Panc1 (cell line): ENCODE measurements around the gene HCN3. TPM values are rescaled to one million over a fixed set of nuclear protein-coding genes. Genes with fewer than 3 reads are reported as not detected.

Source experiments
- ATAC-seq: fragments of 200-7000 bp; cut with Tn5 transposase; 2 replicates; pipeline ENCODE4 v1.9.1; 2020; ENCODE audit warnings: mild to moderate bottlenecking, moderate library complexity
- BruUV-seq: library from RNA; stranded (reverse); fragments of 400-500 nt; replicated peaks from 2 replicates; lab custom pipeline; 2021; lab: Mats Ljungman, UMichigan
- CTCF ChIA-PET: fragments of 300-600 bp; sonication (Branson Sonifier 250); formaldehyde crosslinking; loops from one replicate; lab custom pipeline; 2022; ENCODE audit warnings: antibody characterized with exemption; lab: Charles Lee
- POLR2A ChIA-PET: fragments of 300-600 bp; sonication (Branson Sonifier 250); formaldehyde crosslinking; loops from one replicate; lab custom pipeline; 2022; ENCODE audit warnings: antibody characterized with exemption; lab: Charles Lee
- DNase-seq: peaks from one replicate; pipeline ENCODE4 v3.0.0-alpha.2; 2010; ENCODE audit warnings: low read depth, low spot score
- H3K27ac ChIP-seq: 2 replicates; pipeline ENCODE4 v1.5.1; 2011; ENCODE audit warnings: mild to moderate bottlenecking, low read length, inconsistent platforms
- H3K27me3 ChIP-seq: fragments of 200-500 bp; sonication (Bioruptor generic); 2 replicates; pipeline ENCODE4 v1.6.0; 2014; ENCODE audit warnings: low read length, inconsistent platforms; ENCODE audit not compliant: control insufficient read depth, insufficient read depth
- H3K36me3 ChIP-seq: fragments of 200-500 bp; sonication (Bioruptor generic); 2 replicates; pipeline ENCODE4 v1.5.1; 2014; ENCODE audit warnings: inconsistent platforms, mild to moderate bottlenecking, low read length, moderate library complexity; ENCODE audit not compliant: control insufficient read depth, insufficient read depth
- H3K4me1 ChIP-seq: 2 replicates; pipeline ENCODE4 v1.5.1; 2011; ENCODE audit warnings: inconsistent platforms, mild to moderate bottlenecking, low read length, moderate library complexity; ENCODE audit not compliant: control insufficient read depth, insufficient read depth
- H3K4me3 ChIP-seq, 2 experiments: 2 replicates each; pipeline ENCODE4 v1.5.1; 2011 to 2012; ENCODE audit warnings: low read depth in 2 of 2, low read length in 2 of 2, mild to moderate bottlenecking in 2 of 2, inconsistent platforms in 1 of 2, moderate library complexity in 1 of 2
- H3K9me3 ChIP-seq: fragments of 200-500 bp; sonication (Bioruptor generic); 2 replicates; pipeline ENCODE4 v1.5.1; 2014; ENCODE audit warnings: low read depth, mild to moderate bottlenecking, inconsistent platforms, low read length, moderate library complexity; ENCODE audit not compliant: control insufficient read depth, insufficient read depth
- POLR2AphosphoS5 ChIP-seq: IDR thresholded peaks from 2 replicates; pipeline ENCODE4 v1.6.1; 2012; ENCODE audit warnings: mild to moderate bottlenecking, low read depth, low read length, moderate library complexity
- SIN3A ChIP-seq: IDR thresholded peaks from 2 replicates; pipeline ENCODE4 v1.6.1; 2012; ENCODE audit warnings: low read depth, mild to moderate bottlenecking, low read length, moderate library complexity, borderline replicate concordance; ENCODE audit not compliant: insufficient read depth
- TCF7L2 ChIP-seq: IDR thresholded peaks from 2 replicates; pipeline ENCODE4 v1.6.1; 2011; ENCODE audit warnings: mild to moderate bottlenecking, low read depth, low read length, inconsistent platforms
- in situ Hi-C: cut with HindIII; loops from 2 replicates; pipeline ENCODE4 v1.10.0; 2016; ENCODE audit warnings: low sequenced_read_pairs, low pct_unique_long_range_greater_than_20kb
- intact Hi-C: fragments of 100-400 bp; cut with micrococcal nuclease; formaldehyde crosslinking; loops from one replicate; pipeline ENCODE4 v1.10.0; 2022; ENCODE audit not compliant: unreplicated experiment
- total RNA-seq: library from RNA; stranded (reverse); gene quantifications from one replicate; pipeline ENCODE4 v1.2.1, GENCODE V29; 2021; ENCODE audit not compliant: unreplicated experiment
- TF ChIP-seq, protein P1 (sequence below), 2 experiments: IDR thresholded peaks; 2 replicates each; pipeline ENCODE4 v1.6.1; 2011 to 2012; ENCODE audit warnings: low read depth in 2 of 2, control low read depth in 1 of 2, low read length in 1 of 2, mild to moderate bottlenecking in 1 of 2, moderate library complexity in 1 of 2; ENCODE audit not compliant: insufficient read depth in 1 of 2
- TF ChIP-seq, protein P2 (sequence below): fragments of 450-650 bp; IDR thresholded peaks from 2 replicates; pipeline ENCODE4 v1.5.1; 2017; ENCODE audit warnings: mild to moderate bottlenecking

Gene HCN3
- total RNA-seq, 1 experiment from 2014 or later = 7.8 TPM

DNA sequence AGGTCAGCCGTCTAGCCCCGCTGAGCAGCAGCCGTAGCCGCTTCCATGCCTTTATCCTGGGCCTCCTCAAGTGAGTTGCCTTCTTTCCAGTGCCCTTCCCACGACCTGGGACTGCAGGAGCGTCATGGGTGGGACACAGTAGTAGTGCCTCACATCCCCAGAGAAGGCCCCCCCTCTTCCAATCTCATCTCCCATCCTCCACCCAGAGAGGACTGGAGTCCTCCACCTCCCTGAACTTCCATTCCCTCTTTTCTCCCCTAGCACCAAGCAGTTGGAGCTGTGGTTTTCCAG, 48.3 kb downstream of the HCN3 start:
- no peaks in the 10 kb centered on the region; the same call in none of the 2 replicates for H3K36me3 ChIP-seq
- CTCF ChIA-PET = no interaction called here
- ATAC-seq = no peak
- H3K27me3 ChIP-seq = no peaks in the 10 kb centered on the region
- H3K9me3 ChIP-seq = no peaks in the 10 kb centered on the region
- intact Hi-C loops = no loop called here
- no peak for DNase-seq
- peak overlapping the region; percentile 95 for H3K27ac ChIP-seq
- peak overlapping the region; percentile 92 to 96 for H3K4me3 ChIP-seq
- TF ChIP-seq TCF7L2 (no peak), SIN3A (no peak), POLR2AphosphoS5 (no peak)
- TF ChIP-seq, protein P1, sequence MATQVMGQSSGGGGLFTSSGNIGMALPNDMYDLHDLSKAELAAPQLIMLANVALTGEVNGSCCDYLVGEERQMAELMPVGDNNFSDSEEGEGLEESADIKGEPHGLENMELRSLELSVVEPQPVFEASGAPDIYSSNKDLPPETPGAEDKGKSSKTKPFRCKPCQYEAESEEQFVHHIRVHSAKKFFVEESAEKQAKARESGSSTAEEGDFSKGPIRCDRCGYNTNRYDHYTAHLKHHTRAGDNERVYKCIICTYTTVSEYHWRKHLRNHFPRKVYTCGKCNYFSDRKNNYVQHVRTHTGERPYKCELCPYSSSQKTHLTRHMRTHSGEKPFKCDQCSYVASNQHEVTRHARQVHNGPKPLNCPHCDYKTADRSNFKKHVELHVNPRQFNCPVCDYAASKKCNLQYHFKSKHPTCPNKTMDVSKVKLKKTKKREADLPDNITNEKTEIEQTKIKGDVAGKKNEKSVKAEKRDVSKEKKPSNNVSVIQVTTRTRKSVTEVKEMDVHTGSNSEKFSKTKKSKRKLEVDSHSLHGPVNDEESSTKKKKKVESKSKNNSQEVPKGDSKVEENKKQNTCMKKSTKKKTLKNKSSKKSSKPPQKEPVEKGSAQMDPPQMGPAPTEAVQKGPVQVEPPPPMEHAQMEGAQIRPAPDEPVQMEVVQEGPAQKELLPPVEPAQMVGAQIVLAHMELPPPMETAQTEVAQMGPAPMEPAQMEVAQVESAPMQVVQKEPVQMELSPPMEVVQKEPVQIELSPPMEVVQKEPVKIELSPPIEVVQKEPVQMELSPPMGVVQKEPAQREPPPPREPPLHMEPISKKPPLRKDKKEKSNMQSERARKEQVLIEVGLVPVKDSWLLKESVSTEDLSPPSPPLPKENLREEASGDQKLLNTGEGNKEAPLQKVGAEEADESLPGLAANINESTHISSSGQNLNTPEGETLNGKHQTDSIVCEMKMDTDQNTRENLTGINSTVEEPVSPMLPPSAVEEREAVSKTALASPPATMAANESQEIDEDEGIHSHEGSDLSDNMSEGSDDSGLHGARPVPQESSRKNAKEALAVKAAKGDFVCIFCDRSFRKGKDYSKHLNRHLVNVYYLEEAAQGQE (IDR thresholded peaks at IDR 0.05; ENCODE audit: insufficient read depth in 1 of 2, low read depth in 2 of 2, low read length in 1 of 2) = no peak
- TF ChIP-seq, protein P2, sequence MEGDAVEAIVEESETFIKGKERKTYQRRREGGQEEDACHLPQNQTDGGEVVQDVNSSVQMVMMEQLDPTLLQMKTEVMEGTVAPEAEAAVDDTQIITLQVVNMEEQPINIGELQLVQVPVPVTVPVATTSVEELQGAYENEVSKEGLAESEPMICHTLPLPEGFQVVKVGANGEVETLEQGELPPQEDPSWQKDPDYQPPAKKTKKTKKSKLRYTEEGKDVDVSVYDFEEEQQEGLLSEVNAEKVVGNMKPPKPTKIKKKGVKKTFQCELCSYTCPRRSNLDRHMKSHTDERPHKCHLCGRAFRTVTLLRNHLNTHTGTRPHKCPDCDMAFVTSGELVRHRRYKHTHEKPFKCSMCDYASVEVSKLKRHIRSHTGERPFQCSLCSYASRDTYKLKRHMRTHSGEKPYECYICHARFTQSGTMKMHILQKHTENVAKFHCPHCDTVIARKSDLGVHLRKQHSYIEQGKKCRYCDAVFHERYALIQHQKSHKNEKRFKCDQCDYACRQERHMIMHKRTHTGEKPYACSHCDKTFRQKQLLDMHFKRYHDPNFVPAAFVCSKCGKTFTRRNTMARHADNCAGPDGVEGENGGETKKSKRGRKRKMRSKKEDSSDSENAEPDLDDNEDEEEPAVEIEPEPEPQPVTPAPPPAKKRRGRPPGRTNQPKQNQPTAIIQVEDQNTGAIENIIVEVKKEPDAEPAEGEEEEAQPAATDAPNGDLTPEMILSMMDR = no peak
- POLR2A ChIA-PET = interaction anchor here (0.7 kb wide), 1 partner anchor 333 kb away, joined by 4 read pairs; no protein-coding TSS in a partner anchor
- BruUV-seq = no TSS peak
- peaks cover 34% of the 10 kb centered on the region for H3K4me1 ChIP-seq
- in situ Hi-C loops = no loop called here

DNA sequence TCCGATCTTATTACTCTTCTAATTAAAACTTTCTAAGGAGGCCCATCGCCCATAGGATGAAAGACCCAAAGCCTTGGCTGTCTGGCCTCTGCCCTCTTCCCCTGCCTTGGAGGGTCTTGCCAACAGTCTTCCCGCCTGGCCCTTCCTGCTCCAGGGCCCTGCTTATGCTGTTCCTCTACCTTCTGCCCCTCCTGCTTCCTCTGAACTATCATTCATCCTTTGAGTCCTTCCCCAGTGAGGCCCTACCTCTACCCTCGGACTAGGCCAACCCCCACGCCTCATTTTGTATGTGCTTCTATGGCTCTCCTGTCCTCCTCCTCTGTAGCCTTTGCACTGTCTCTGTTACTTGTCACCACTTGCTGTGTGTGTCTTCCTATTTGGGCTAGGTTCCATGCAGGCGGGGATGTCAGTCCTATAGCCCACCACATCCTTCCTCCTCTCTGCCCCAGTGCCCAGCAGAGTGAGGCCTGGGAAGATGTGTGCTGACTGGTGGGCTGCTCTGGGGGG, 48.8 kb downstream of the HCN3 start:
- BruUV-seq = no TSS peak
- H3K4me3 ChIP-seq = peak overlapping the region; percentile 92 to 96
- POLR2A ChIA-PET = interaction anchor here (0.7 kb wide), 1 partner anchor 333 kb away, joined by 4 read pairs; no protein-coding TSS in a partner anchor
- H3K27me3 ChIP-seq = no peaks in the 10 kb centered on the region
- CTCF ChIA-PET = no interaction called here
- intact Hi-C loops (no loop called here), in situ Hi-C loops (no loop called here)
- no peaks in the 10 kb centered on the region for H3K9me3 ChIP-seq
- DNase-seq (no peak), ATAC-seq (no peak)
- TF ChIP-seq POLR2AphosphoS5 = peak; percentile 38; the same call in 1 of the 2 replicates
- TF ChIP-seq, protein P1 (IDR thresholded peaks at IDR 0.05; ENCODE audit: insufficient read depth in 1 of 2, low read depth in 2 of 2, low read length in 1 of 2) = no peak
- H3K36me3 ChIP-seq = no peaks in the 10 kb centered on the region; the same call in none of the 2 replicates
- peaks cover 33% of the 10 kb centered on the region for H3K4me1 ChIP-seq
- peak overlapping the region; percentile 95 for H3K27ac ChIP-seq
